Stimulated activated naive CD8-positive, alpha-beta T cell treated with anti-CD3 and anti-CD28 coated beads, Interleukin-15, Interleukin-2, amounts not matched to agents 100 ng/mL and 50 ng/mL, for 24 hours (primary cell): ENCODE measurements around the gene BEND4.

Experiments
- H3K27ac Mint-ChIP-seq: one replicate; pipeline ENCODE4 v1.8.0; 2021; ENCODE audit warnings: mild to moderate bottlenecking, mixed read lengths
- H3K27me3 Mint-ChIP-seq: one replicate; pipeline ENCODE4 v1.8.0; 2021; ENCODE audit warnings: mixed read lengths
- H3K36me3 Mint-ChIP-seq: one replicate; pipeline ENCODE4 v1.8.0; 2021; ENCODE audit warnings: low read depth, mixed read lengths
- H3K4me1 Mint-ChIP-seq: one replicate; pipeline ENCODE4 v1.8.0; 2021; ENCODE audit warnings: low read depth, mixed read lengths
- H3K4me3 Mint-ChIP-seq: one replicate; pipeline ENCODE4 v1.8.0; 2021; ENCODE audit warnings: mild to moderate bottlenecking, mixed read lengths
- H3K9me3 Mint-ChIP-seq: one replicate; pipeline ENCODE4 v1.8.0; 2021; ENCODE audit warnings: mixed read lengths

BEND4 gene

DNA sequence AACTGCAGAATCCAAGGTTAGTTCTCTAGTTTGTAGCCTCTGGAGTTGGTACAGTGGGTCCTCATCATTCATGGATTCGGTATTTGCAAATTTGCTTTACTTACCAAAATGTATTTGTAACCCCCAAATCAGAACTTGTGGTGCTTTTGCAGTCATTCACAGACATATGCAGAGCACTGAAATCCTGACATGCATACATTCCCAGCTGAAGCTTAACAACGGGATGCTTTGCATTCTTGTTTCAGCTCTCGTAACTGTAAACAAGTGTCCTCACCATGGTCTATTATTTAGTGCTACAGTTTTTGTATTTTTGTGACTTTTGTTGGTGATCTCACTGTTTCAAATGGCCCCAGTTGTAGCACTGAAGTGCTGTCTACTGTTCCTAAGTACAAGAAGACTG is 16.1 kb downstream of the BEND4 start:
- no peaks in the 10 kb centered on the region for H3K9me3 Mint-ChIP-seq
- no peaks in the 10 kb centered on the region for H3K27me3 Mint-ChIP-seq
- no peak overlapping the region for H3K27ac Mint-ChIP-seq
- H3K4me1 Mint-ChIP-seq: no peaks in the 10 kb centered on the region
- no peaks in the 10 kb centered on the region for H3K36me3 Mint-ChIP-seq
- no peak overlapping the region for H3K4me3 Mint-ChIP-seq

- Mint-ChIP-seq H3K27ac (no peak overlapping the region), H3K36me3 (no peaks in the 10 kb centered on the region), H3K4me3 (no peak overlapping the region), H3K4me1 (no peaks in the 10 kb centered on the region), H3K9me3 (no peaks in the 10 kb centered on the region), H3K27me3 (no peaks in the 10 kb centered on the region)
Observed at GRCh38 chr4:42133006-42133405, 19.4 kb downstream of the BEND4 start.

DNA sequence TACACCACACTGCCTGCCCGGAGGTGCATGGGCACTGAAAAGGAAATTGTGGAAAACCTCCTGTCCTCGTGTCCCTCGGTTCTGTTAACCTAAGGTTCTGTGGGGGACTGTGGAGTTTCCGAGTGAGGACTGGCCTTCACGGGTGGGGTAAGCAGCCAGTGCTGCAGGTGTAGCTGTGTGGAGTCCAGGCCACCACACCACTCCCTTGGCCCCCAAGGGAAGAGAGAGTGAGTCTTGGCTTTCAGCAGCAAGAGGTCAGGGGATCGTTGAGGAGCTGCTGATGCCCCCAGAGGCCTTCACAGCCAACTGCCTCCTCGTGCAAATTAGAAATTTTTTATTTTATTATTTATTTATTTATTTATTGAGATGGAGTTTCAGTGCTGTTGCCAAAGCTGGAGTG is 20.4 kb downstream of the BEND4 start:
- Mint-ChIP-seq H3K27me3 (no peaks in the 10 kb centered on the region), H3K4me1 (peaks cover 4% of the 10 kb centered on the region), H3K27ac (no peak overlapping the region), H3K9me3 (no peaks in the 10 kb centered on the region), H3K36me3 (no peaks in the 10 kb centered on the region), H3K4me3 (no peak overlapping the region)

DNA sequence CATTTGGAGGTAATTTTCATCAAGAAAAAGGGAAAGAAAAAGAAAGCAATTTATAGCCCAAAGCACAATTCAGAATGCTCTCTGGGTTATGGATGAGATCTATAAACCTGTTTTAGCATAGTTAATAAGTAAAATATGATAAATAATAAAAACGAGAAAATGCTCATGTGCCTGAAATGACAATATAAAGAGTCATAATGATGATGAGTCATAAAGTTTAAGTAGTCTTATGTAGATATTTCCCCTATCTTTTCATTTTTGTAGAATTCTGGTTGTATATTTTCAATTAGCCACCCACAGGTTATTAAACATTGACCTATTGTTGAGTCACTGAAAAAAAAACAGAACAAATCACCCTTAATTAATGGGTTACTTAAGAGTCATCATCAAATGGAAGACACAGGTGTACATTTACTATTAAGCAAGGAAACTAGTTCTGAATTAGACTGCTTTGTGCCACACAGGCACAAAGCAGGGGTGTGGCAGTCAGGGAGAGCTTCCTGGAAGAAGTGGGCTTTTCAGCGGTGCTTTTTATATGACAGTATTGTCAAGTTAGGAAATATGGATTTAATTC is 29.3 kb downstream of the BEND4 start:
- H3K36me3 Mint-ChIP-seq: no peaks in the 10 kb centered on the region
- no peak overlapping the region for H3K27ac Mint-ChIP-seq
- no peak overlapping the region for H3K4me3 Mint-ChIP-seq
- H3K9me3 Mint-ChIP-seq: no peaks in the 10 kb centered on the region
- H3K4me1 Mint-ChIP-seq: peaks cover 4% of the 10 kb centered on the region
- no peaks in the 10 kb centered on the region for H3K27me3 Mint-ChIP-seq

GRCh38 chr4:42122237-42122636 is 30.2 kb downstream of the BEND4 start:
- Mint-ChIP-seq H3K36me3 (no peaks in the 10 kb centered on the region), H3K27me3 (no peaks in the 10 kb centered on the region), H3K4me1 (no peaks in the 10 kb centered on the region), H3K27ac (no peak overlapping the region), H3K4me3 (no peak overlapping the region), H3K9me3 (no peaks in the 10 kb centered on the region)

- no peaks in the 10 kb centered on the region for H3K36me3 Mint-ChIP-seq
- H3K9me3 Mint-ChIP-seq: no peaks in the 10 kb centered on the region
- no peak overlapping the region for H3K4me3 Mint-ChIP-seq
- peaks cover 5% of the 10 kb centered on the region for H3K27me3 Mint-ChIP-seq
- H3K27ac Mint-ChIP-seq: no peak overlapping the region
- H3K4me1 Mint-ChIP-seq: no peaks in the 10 kb centered on the region
Observed at GRCh38 chr4:42119886-42120285, 32.6 kb downstream of the BEND4 start.

GRCh38 chr4:42112846-42113245 is 39.6 kb downstream of the BEND4 start:
- Mint-ChIP-seq H3K27ac (no peak overlapping the region), H3K36me3 (no peaks in the 10 kb centered on the region), H3K9me3 (peaks cover 4% of the 10 kb centered on the region), H3K4me1 (no peaks in the 10 kb centered on the region), H3K27me3 (peaks cover 8% of the 10 kb centered on the region), H3K4me3 (no peak overlapping the region)

- Mint-ChIP-seq H3K27me3 (no peaks in the 10 kb centered on the region), H3K4me1 (no peaks in the 10 kb centered on the region), H3K9me3 (peaks cover 9% of the 10 kb centered on the region), H3K36me3 (no peaks in the 10 kb centered on the region), H3K4me3 (no peak overlapping the region), H3K27ac (no peak overlapping the region)
Observed at GRCh38 chr4:42104521-42104920, 47.9 kb downstream of the BEND4 start.

DNA sequence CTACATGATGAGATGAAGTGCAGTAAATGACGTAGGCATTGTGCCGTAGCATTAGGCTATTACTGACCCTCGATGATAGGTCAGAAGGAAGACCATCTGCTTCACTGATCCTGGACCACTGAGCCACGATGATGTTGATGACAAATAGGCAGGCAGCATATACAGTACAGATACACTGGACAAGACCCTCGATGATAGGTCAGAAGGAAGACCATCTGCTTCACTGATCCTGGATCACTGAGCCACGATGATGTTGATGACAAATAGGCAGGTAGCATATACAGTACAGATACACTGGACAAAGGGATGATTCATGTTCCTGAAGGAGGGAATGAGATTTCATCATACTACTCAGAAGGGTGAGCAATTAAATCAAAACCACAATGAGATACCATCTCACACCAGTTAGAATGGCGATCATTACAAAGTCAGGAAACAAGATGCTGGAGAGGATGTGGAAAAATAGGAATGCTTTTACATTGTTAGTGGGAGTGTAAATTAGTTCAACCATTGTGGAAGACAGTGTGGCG is 50.9 kb downstream of the BEND4 start:
- Mint-ChIP-seq H3K27ac (no peak overlapping the region), H3K27me3 (no peaks in the 10 kb centered on the region), H3K4me1 (no peaks in the 10 kb centered on the region), H3K36me3 (no peaks in the 10 kb centered on the region), H3K4me3 (no peak overlapping the region), H3K9me3 (peaks cover 5% of the 10 kb centered on the region)

DNA sequence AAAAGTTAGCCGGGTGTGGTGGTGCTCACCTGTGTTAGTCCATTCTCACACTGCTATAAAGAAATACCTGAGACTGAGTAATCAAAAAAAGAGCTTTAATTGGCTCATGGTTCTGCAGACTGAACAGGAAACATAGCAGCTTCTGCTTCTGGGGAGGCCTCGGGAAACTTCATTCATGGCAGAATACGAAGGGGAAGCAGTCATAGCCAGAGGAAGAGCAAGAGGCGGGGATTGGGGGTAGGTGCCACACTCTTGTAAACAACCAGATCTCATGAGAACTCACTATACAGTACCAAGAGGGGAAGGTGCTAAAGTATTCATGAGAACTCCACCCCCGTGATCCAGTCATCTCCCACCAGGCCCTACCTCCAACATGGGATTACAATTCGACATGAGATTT is 64.1 kb downstream of the BEND4 start:
- H3K9me3 Mint-ChIP-seq: no peaks in the 10 kb centered on the region
- no peaks in the 10 kb centered on the region for H3K27me3 Mint-ChIP-seq

DNA sequence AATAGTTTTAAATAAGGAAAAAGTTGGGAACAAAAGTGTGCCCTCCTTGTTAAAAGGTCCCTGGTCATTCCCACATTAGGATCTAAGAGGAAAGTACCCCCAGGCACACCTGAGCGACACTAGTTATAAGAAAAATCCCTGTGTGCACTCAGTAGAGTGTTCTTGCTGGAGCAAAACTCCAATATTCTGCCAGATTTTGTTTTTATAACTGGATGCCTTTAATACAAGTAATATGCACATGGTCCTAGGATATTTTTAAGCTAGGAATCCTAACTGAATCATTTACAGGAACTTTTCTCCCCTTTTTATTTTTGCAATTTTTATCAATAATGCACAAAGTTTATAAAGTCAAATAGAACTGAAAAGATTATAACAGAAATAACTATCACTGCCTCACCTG is 68.6 kb downstream of the BEND4 start:
- H3K9me3 Mint-ChIP-seq: no peaks in the 10 kb centered on the region
- no peaks in the 10 kb centered on the region for H3K4me1 Mint-ChIP-seq
- no peaks in the 10 kb centered on the region for H3K27me3 Mint-ChIP-seq
- H3K27ac Mint-ChIP-seq: no peak overlapping the region
- H3K4me3 Mint-ChIP-seq: no peak overlapping the region
- peaks cover 39% of the 10 kb centered on the region for H3K36me3 Mint-ChIP-seq

More for the DNA sequence above, 64.1 kb downstream of the BEND4 start:
- Mint-ChIP-seq H3K36me3 (peaks cover 26% of the 10 kb centered on the region), H3K4me1 (no peaks in the 10 kb centered on the region), H3K4me3 (no peak overlapping the region), H3K27ac (no peak overlapping the region)

DNA sequence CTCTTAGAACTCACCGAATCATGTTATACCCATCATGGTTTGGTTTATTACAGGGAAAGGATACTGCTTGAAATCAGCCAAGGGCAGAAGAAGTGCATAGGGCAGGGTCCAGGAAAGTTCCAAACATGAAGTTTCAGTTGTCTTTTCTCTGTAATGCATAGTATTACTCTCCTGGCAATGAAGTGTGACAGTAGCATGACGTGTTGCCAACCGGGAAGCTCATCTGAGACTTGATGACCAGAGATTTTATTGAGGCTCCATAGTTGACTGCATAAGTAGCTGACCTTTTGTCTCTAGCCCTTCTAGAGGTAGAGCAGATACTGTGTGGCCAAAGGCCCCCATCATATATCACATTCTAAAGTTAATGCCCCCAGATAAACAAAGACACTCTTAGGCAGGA is 72.1 kb downstream of the BEND4 start:
- H3K27ac Mint-ChIP-seq: no peak overlapping the region
- H3K4me1 Mint-ChIP-seq: no peaks in the 10 kb centered on the region

GRCh38 chr4:42078184-42078801 is 74.2 kb downstream of the BEND4 start:
- Mint-ChIP-seq H3K36me3 (peaks cover 36% of the 10 kb centered on the region), H3K4me1 (no peaks in the 10 kb centered on the region), H3K9me3 (no peaks in the 10 kb centered on the region), H3K4me3 (no peak overlapping the region), H3K27me3 (no peaks in the 10 kb centered on the region), H3K27ac (no peak overlapping the region)

More for the DNA sequence above, 72.1 kb downstream of the BEND4 start:
- Mint-ChIP-seq H3K9me3 (no peaks in the 10 kb centered on the region), H3K4me3 (no peak overlapping the region), H3K27me3 (no peaks in the 10 kb centered on the region), H3K36me3 (peaks cover 36% of the 10 kb centered on the region)

DNA sequence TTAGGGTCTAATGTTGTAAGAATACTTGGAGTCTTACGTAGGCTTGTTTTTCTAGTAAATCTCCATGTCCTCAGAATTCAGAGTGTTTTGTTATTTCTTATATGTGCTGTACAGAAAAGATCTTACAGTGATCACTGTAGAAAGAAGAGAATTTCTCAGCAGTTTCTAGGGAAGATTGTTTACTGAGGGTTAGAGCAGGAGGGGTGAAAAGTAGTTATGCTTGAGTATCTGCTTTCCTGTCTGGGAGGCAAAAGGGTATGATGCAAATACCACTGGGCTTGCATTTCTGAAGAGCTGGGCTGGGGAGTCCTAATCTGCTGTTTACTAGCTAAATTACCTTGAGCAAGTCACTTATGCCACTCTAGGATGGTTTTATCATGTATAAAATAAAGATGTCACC is 78.2 kb downstream of the BEND4 start:
- Mint-ChIP-seq H3K4me1 (no peaks in the 10 kb centered on the region), H3K4me3 (no peak overlapping the region), H3K27ac (no peak overlapping the region), H3K36me3 (peaks cover 32% of the 10 kb centered on the region), H3K9me3 (no peaks in the 10 kb centered on the region), H3K27me3 (no peaks in the 10 kb centered on the region)

DNA sequence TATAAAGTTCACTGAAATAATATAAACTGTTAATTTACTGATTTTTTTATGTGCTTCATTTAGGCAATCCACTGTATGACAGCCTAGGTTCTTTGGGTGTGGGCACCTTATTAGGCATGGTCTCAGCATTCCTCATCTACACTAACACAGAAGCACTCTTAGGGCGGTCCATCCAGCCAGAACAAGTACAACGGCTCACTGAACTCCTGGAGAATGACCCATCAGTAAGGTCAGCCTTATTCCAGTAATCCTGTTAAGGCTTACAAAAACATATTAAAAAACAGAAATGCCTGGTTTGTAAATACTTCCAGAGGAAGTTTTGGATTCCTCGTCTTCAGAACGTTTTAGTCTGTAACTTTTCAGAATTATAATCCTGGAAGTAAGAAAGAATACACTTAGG is 82.0 kb downstream of the BEND4 start:
- H3K27ac Mint-ChIP-seq: no peak overlapping the region
- no peak overlapping the region for H3K4me3 Mint-ChIP-seq
- H3K27me3 Mint-ChIP-seq: no peaks in the 10 kb centered on the region
- no peaks in the 10 kb centered on the region for H3K4me1 Mint-ChIP-seq
- H3K36me3 Mint-ChIP-seq: peaks cover 35% of the 10 kb centered on the region
- H3K9me3 Mint-ChIP-seq: no peaks in the 10 kb centered on the region

DNA sequence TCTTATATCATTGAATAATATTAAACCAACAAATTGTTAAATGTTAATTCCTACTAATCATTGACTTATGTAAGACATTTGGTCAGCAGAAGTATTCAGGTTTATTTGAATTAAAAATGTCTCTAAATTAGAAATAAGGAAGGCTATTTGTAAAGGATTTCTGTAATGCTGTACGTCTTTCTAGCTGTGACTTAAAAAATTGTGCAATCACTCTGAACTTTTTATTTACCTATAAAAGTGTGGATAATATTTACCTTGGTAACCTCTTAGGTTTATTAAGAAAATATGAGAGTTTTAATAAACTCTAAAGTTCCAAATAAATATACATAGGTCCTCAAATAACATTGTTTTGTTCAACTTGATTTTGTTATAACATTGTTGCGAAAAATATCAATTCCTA is 85.2 kb downstream of the BEND4 start:
- Mint-ChIP-seq H3K27ac (no peak overlapping the region), H3K4me1 (no peaks in the 10 kb centered on the region), H3K36me3 (peaks cover 43% of the 10 kb centered on the region), H3K9me3 (no peaks in the 10 kb centered on the region), H3K4me3 (no peak overlapping the region), H3K27me3 (no peaks in the 10 kb centered on the region)
